Mononuclear cell (primary cell): ENCODE results near the gene PLEKHM3. TPM values are rescaled to one million over a fixed set of nuclear protein-coding genes. Genes with fewer than 3 reads are reported as not detected.
"Not testable (repeated sequence)": the region's sequence is repeated elsewhere in the genome, so short reads cannot be mapped to it uniquely, and the experiment has no call there.

Source experiments
- H3K27me3 ChIP-seq: 2 replicates; pipeline ENCODE4 v1.6.0; 2011; ENCODE audit warnings: low read length, control low read depth; ENCODE audit not compliant: insufficient read depth
- H3K4me1 ChIP-seq: 2 replicates; pipeline ENCODE4 v1.5.1; 2011; ENCODE audit warnings: mild to moderate bottlenecking, low read length, control low read depth; ENCODE audit not compliant: insufficient read depth
- H3K4me3 ChIP-seq: 2 replicates; pipeline ENCODE4 v1.5.1; 2011; ENCODE audit warnings: mild to moderate bottlenecking, low read length, moderate library complexity
- H3K9me3 ChIP-seq: 2 replicates; pipeline ENCODE4 v1.5.1; 2011; ENCODE audit warnings: low read depth, mild to moderate bottlenecking, control low read depth, low read length
- total RNA-seq: library from RNA; depleted of rRNA; stranded (reverse); fragments of >200 nt; gene quantifications from one replicate; pipeline ENCODE4 v1.2.3, GENCODE V29; 2012

PLEKHM3 gene
- total RNA-seq, 1 donor = 22.7 TPM

DNA sequence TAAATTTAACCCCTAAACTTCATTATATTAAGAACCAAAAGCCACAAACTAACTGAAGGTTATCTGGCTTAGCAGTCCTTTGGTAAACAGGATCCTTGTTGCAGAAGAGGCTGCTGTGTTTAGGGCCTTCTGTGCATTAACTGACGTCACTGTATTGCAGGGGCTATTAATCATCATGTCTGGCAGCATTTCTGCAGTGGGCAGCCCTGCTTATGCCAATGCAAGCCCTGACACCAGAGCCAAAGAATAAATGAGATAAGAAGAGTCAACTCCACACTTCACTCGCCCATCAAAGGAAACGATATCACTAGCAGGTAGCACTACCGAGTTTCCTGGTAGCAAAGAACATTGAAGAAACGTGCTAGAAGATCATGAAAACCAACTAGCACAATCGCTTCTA, 110.6 kb downstream of the PLEKHM3 start:
- H3K9me3 ChIP-seq = no peaks in the 10 kb centered on the region
- H3K4me1 ChIP-seq = no peaks in the 10 kb centered on the region
- no peak overlapping the region for H3K4me3 ChIP-seq
- H3K27me3 ChIP-seq = no peaks in the 10 kb centered on the region

DNA sequence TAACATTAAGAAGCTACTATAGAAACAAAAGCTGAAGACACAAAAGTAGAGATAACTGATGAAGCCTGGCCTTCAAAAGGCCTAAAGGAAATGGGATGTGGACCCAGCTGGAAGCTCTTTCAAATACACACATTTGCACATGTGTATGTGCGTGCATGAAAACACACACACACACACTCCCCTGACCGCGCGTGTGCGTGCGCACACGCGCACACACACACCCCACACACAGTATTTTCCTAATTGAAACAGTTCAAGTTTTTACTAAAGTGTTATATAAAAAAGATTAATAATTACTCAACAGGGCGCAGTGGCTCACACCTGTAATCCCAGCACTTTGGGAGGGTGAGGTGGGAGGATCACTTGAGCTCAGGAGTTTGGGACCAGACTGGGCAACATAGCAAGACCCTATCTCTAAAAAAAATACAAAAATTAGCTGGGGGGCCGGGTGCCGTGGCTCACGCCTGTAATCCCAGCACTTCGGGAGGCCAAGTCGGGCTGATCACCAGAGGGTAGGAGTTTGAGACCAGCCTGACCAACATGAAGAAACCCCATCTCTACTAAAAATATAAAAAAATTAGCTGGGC, 111.5 kb downstream of the PLEKHM3 start:
- H3K27me3 ChIP-seq = no peaks in the 10 kb centered on the region
- no peaks in the 10 kb centered on the region for H3K4me1 ChIP-seq

DNA sequence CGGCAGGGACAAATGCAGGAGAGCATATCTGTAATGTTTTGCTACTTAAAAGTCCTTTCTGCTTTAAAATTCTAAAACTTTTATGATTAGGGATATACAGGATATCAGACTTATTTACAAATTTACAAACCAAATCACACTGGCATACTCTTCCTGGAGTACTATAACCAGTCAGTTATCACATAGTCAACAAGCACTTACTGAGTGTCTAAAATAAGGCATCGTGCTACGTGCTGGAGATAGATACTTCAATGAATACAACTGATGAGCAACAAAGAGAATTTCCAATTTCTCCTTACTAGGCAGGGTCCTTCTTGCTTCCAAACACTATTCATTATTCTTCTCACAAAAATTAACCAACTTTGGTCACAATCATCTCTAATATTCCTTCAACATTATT, 113.5 kb downstream of the PLEKHM3 start:
- H3K4me3 ChIP-seq = no peak overlapping the region
- H3K4me1 ChIP-seq = no peaks in the 10 kb centered on the region
- no peaks in the 10 kb centered on the region for H3K27me3 ChIP-seq
- no peaks in the 10 kb centered on the region for H3K9me3 ChIP-seq

More for the DNA sequence above, 111.5 kb downstream of the PLEKHM3 start:
- Histone ChIP-seq H3K9me3 (no peaks in the 10 kb centered on the region), H3K4me3 (no peak overlapping the region)

DNA sequence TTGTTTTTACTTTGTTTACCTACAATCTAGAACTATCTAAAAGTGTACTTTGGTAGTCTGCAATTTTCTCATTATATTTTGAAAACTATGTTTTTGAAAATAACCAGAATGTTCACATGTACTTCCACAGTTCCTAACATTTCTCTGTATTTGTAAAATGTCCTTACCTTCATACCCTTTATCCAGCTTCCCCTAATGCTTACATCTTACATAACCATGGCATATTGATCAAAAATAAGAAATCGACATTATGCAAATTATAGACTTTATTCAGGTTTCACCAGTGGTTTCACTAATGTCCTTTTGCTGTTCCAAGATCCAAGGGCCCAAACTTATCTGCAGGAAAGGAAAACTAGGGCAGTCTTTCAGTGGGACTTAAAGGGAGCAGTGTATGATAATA, 114.1 kb downstream of the PLEKHM3 start:
- Histone ChIP-seq H3K27me3 (no peaks in the 10 kb centered on the region), H3K4me1 (no peaks in the 10 kb centered on the region), H3K9me3 (no peaks in the 10 kb centered on the region), H3K4me3 (no peak overlapping the region)

DNA sequence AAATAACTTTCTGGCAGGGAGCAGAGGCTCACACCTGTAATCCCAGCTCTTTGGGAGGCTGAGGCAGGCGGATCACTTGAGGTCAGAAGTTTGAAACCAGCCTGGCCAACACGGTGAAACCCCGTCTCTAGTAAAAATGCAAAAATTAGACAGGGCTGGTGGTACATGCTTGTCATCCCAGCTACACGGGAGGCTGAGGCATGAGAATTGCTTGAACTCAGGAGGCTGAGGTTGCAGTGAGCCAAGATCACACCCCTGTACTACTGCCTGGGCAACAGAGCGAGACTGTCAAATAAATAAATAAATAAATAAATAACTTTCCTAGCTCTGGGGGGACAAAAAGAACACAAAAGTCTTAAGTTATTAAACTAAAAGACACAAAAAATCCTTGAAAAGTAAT, 118.8 kb downstream of the PLEKHM3 start:
- not testable (repeated sequence) for H3K4me1 ChIP-seq, H3K27me3 ChIP-seq, H3K4me3 ChIP-seq, H3K9me3 ChIP-seq

DNA sequence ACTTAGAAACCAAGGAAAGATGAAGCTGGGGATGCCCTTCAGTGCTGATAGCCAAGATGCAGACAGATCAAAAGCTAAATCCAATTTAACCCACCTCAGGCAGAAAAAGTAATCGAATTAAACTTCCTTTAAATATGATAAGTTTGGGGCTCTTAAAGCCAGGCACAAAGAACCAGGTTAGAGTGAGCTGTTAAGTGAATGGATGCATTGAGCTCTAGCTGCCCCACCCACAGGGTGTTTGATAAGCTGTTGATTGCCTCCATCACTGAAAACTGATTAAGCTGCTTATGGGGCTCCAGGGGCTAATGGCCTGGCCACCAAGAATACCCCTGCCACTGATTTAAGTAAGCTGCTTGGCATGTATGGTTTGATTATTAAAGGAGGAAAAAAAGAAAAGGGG, 119.8 kb downstream of the PLEKHM3 start:
- no peaks in the 10 kb centered on the region for H3K9me3 ChIP-seq

DNA sequence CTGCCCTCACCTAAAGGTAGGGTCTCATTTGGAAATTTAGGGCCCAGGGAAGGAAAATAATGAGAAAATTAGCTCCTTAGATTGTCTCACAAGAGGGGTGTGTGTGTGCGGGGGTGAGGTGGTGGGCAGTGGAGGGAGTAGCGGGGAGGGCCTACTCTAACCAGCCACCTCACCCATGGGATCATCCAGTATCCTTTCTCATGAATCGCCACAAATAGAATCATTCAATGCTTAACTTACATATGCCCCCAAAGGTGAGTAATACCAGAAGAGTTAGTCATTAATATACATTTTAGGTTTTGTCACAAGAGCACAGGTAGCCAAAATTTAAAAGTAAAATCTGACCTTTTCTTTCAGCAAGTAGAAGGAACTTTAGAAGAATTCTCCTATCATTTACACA, 122.1 kb downstream of the PLEKHM3 start:
- no peaks in the 10 kb centered on the region for H3K4me1 ChIP-seq
- H3K4me3 ChIP-seq = no peak overlapping the region
- H3K9me3 ChIP-seq = no peaks in the 10 kb centered on the region
- H3K27me3 ChIP-seq = no peaks in the 10 kb centered on the region

More for the DNA sequence above, 119.8 kb downstream of the PLEKHM3 start:
- Histone ChIP-seq H3K4me1 (no peaks in the 10 kb centered on the region), H3K4me3 (no peak overlapping the region), H3K27me3 (no peaks in the 10 kb centered on the region)

DNA sequence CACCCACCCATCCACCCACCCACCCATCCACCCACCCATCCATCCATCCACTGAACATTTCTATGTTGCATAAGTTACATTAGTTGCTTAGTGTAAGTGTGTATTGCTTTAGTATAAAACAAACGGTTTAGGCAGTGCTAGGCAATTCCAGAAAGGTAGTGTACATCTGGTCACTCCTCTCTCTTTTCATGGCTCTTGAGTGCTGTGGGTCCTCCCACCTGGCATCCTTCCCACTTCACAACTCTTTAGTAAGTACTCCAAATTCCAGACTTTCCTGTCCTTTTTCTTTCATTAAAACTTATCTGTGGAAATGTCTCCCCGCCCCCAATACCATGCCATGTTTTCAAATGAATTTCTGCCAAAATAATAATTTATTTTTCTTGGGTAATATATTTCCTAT, 122.5 kb downstream of the PLEKHM3 start:
- no peaks in the 10 kb centered on the region for H3K4me1 ChIP-seq
- no peaks in the 10 kb centered on the region for H3K27me3 ChIP-seq
- H3K9me3 ChIP-seq = no peaks in the 10 kb centered on the region
- no peak overlapping the region for H3K4me3 ChIP-seq

DNA sequence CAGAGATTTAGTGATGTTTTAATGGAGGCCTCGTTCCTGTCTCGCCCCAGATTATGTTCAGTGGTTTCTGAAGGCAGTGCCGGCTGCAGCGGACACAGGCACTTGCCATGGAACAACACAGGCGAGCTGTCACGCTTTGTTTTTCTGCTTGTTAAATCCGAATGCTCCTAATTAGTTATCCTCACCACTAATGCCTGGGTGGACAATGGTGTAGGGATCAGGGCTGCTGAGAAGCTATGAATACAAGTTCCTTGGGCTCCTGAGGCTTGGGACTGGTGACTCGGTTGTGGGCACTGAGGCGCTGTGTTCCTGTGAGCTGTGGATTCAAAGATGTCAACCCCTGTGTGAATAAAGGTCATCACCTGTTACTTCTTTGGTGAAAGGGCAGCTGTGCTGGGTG, 123.5 kb downstream of the PLEKHM3 start:
- no peaks in the 10 kb centered on the region for H3K27me3 ChIP-seq
- H3K4me3 ChIP-seq = no peak overlapping the region
- H3K9me3 ChIP-seq = no peaks in the 10 kb centered on the region
- no peaks in the 10 kb centered on the region for H3K4me1 ChIP-seq

DNA sequence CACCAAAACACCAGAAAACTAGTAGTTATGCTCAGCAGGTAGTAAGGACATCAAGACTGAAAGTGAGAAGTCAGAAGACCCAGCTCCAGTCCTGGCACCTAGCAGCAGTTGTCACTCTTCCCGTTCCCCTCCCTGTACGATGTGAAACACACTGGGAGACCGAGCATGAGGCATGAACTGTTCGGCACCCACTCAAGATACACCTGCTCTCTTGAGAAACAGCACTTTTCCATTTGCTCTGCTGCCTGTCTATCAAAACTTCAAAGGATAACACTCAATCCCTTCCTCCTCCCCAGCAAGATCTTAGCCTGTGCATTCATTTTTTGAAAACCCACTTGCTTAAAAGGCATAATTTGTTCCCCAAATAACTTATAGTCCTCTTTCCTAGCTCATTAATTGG, 123.9 kb downstream of the PLEKHM3 start:
- Histone ChIP-seq H3K27me3 (no peaks in the 10 kb centered on the region), H3K9me3 (no peaks in the 10 kb centered on the region), H3K4me3 (no peak overlapping the region), H3K4me1 (no peaks in the 10 kb centered on the region)

DNA sequence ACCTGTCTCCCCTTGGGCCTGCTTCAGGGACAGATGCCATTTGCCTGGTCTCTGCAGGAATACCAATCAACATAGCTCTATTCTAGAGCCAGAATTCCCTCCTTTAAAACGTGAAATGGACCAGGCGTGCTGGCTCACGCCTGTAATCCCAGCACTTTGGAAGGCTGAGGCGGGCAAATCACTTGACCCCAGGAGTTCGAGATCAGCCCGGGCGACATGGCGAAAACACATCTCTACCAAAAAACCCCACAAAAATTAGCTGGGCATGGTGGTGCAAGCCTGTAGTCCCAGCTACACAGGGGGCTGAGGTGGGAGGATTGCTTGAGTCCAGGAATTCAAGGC, 127.0 kb downstream of the PLEKHM3 start:
- Histone ChIP-seq H3K4me3 (no peak overlapping the region), H3K27me3 (no peaks in the 10 kb centered on the region), H3K9me3 (no peaks in the 10 kb centered on the region)

DNA sequence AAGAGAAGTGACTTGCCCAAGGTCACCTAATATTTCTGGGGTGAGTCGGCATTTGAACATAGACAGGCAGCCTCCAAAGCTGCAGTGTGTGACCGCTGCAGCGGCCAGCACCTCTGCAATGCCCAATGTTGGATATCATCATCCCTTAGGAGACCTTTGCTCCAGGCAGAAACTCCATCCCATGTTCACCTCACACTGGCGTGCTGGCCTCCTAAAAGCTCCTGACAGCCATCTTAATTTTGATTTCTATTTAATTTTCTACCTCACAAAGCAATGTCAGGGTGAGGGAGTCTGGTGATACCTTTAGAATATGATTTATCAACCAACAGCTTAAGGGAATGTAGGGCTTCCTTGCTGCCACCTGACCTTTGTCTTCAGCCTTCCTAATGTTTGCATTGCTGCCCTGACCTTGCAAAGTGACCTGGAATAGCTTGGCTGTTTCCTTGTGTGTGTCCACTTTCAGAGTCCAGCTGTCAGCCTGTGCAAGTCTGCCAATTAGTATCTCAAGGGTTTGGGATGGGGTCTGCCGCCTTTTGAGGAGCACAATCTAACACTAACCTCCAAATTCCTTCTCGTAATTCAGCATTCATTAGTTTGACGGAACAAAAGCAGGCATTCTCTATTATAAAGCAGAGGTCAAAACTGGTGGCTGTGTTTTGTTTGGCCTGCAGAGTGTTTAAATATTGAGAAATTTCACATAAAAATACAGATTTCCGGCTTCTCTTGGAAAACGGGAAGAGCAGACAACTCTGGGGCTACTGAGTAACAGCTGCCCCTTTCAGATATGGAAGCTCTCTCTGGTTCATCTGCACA, 127.6 kb downstream of the PLEKHM3 start:
- Histone ChIP-seq H3K4me1 (no peaks in the 10 kb centered on the region), H3K9me3 (no peaks in the 10 kb centered on the region), H3K27me3 (no peaks in the 10 kb centered on the region), H3K4me3 (no peak overlapping the region)

More for the DNA sequence above, 127.0 kb downstream of the PLEKHM3 start:
- H3K4me1 ChIP-seq = no peaks in the 10 kb centered on the region

DNA sequence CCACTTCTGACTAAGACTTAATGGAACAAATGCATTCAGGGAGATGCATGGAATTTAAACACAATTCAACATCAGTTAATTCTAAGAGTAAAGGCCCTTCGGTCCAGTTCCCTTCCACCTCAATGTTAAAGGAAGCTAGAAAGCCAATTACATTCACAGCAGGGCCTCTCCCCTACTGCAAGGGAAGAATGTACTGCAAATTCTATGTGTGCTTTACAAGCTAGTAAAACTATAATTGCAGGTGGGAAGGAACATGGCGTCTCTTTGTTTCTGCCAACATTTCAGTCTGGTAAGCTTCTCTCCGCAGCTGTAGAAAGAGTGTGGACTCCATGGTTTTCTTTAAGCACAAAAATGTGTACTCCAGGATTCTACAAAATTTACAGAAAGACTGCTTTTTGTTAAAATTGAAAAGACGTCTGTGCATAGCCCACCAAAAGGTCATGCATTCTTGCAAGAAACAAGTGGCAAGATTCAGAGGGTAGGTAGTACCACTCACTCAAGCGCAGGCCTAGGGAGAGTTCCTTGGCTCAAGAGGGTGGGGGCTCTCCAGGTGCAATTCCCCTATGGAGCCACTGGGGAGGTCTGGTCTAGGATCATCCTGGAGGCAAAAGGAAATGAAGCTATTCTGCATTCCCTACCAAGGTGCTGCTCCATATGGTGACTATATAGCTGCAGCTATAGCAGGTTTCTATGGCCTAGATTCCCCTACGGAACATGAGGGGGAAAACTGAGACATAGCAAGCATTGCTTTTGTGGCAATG, 128.6 kb downstream of the PLEKHM3 start:
- Histone ChIP-seq H3K4me1 (no peaks in the 10 kb centered on the region), H3K4me3 (no peak overlapping the region), H3K27me3 (no peaks in the 10 kb centered on the region), H3K9me3 (no peaks in the 10 kb centered on the region)

DNA sequence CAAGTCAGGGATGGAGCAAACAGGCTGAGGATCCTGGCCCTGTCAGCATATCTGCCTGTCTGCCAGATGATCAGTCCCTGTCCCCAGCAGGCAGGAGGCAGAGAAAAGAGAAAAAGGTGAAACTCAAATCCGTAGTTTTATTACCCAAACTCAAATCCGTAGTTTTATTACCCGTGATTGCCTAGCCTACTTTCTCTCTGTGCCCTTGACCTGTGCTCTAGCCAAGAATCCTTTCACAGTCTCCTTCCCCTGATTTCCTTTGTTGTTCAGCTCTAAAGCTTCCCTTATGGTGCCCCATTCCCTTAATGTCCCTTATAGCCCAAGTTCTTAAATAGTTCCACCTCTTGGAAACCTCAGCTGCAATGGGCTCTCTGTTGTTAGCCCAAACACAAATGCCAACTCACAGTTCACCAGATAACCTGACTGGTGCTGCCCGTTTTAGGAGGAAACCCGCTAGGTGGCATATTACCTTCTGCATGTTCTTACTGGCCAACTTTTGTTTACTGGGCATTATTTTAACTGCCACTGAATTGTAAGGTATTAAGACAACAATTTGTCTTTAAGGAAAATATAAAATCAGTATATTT, 130.0 kb downstream of the PLEKHM3 start:
- H3K27me3 ChIP-seq = no peaks in the 10 kb centered on the region
- no peaks in the 10 kb centered on the region for H3K9me3 ChIP-seq
- H3K4me1 ChIP-seq = no peaks in the 10 kb centered on the region
- H3K4me3 ChIP-seq = no peak overlapping the region

DNA sequence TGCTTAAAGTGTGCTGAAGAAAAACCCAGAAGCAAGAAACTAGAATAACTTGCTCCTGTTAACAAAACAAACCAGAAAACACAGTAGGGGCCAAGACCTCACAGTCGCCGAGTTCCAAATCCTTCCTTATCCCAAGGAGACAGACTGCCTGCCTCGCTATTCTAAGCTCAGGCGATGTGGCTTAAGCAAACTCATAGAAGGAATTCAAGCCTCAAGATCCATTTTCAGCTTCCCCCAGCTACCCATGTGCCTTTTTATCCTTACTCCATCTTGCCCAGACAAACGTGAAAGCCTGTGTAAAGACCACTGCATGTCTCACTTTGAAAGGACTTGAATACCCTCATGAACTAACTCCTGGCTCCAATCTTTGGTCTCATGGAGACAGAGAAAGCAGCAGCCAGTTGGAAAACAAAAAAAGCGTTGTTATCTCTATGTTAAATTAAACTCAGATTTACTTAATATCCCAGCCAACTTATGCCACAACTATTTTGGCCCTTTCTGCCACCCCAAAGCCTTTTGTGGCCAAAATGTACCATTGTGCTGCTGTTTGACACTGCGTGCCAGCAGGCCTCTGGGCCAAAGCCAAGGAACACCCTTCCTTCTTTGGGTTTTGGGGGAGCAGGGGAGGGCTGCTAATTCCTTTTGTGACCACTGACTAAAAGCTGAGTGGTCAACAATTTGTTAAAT, 132.5 kb downstream of the PLEKHM3 start:
- H3K9me3 ChIP-seq = no peaks in the 10 kb centered on the region
- H3K4me1 ChIP-seq = no peaks in the 10 kb centered on the region
- no peak overlapping the region for H3K4me3 ChIP-seq
- no peaks in the 10 kb centered on the region for H3K27me3 ChIP-seq
